Activated T-helper 17 cell treated with anti-CD3 and anti-CD28 coated beads, Interleukin-2, amount 50 U/mL, for 72 hours (primary cell): ENCODE results near the gene CD300LB. TPM values are rescaled to one million over a fixed set of nuclear protein-coding genes. Genes with fewer than 3 reads are reported as not detected.
A peak's percentile ranks its signal among the peaks of the same experiment; 100 is the strongest.
"Not testable (repeated sequence)": the region's sequence is repeated elsewhere in the genome, so short reads cannot be mapped to it uniquely, and the experiment has no call there.

ENCODE experiments used
- ATAC-seq: fragments of 150-1000 bp; cut with Tn5 transposase; replicated peaks from 2 replicates; pipeline ENCODE4 v1.10.0; 2021; ENCODE audit warnings: mild to moderate bottlenecking, moderate library complexity
- H3K27ac Mint-ChIP-seq: one replicate; pipeline ENCODE4 v1.8.0; 2022; ENCODE audit warnings: mixed read lengths
- H3K27me3 Mint-ChIP-seq: one replicate; pipeline ENCODE4 v1.8.0; 2022; ENCODE audit warnings: mixed read lengths
- H3K36me3 Mint-ChIP-seq: one replicate; pipeline ENCODE4 v1.8.0; 2022; ENCODE audit warnings: low read depth, mild to moderate bottlenecking, mixed read lengths
- H3K4me1 Mint-ChIP-seq: one replicate; pipeline ENCODE4 v1.8.0; 2022; ENCODE audit warnings: mixed read lengths
- H3K4me3 Mint-ChIP-seq: one replicate; pipeline ENCODE4 v1.8.0; 2022; ENCODE audit warnings: mild to moderate bottlenecking, mixed read lengths
- H3K9me3 Mint-ChIP-seq: one replicate; pipeline ENCODE4 v1.8.0; 2022; ENCODE audit warnings: mixed read lengths
- total RNA-seq, 2 donors: library from RNA; stranded (reverse); gene quantifications; one replicate each; pipeline ENCODE4 v1.2.3, GENCODE V29; 2022

Gene CD300LB
- total RNA-seq, 2 donors from 2014 or later: not detected

- peaks cover 18% of the 10 kb centered on the region for H3K27me3 Mint-ChIP-seq
- H3K4me3 Mint-ChIP-seq: no peak overlapping the region
- no peak overlapping the region for H3K27ac Mint-ChIP-seq
- peaks cover 7% of the 10 kb centered on the region for H3K4me1 Mint-ChIP-seq
- no peaks in the 10 kb centered on the region for H3K36me3 Mint-ChIP-seq
- no peak for ATAC-seq
- no peaks in the 10 kb centered on the region for H3K9me3 Mint-ChIP-seq
Observed at GRCh38 chr17:74561586-74561985, 30.3 kb upstream of the CD300LB start.

- no peak for ATAC-seq
- Mint-ChIP-seq H3K27ac (peak overlapping the region; percentile 10), H3K9me3 (no peaks in the 10 kb centered on the region), H3K36me3 (no peaks in the 10 kb centered on the region), H3K4me3 (no peak overlapping the region), H3K27me3 (peaks cover 12% of the 10 kb centered on the region), H3K4me1 (peaks cover 7% of the 10 kb centered on the region)
Observed at GRCh38 chr17:74558882-74559519, 27.7 kb upstream of the CD300LB start.

DNA sequence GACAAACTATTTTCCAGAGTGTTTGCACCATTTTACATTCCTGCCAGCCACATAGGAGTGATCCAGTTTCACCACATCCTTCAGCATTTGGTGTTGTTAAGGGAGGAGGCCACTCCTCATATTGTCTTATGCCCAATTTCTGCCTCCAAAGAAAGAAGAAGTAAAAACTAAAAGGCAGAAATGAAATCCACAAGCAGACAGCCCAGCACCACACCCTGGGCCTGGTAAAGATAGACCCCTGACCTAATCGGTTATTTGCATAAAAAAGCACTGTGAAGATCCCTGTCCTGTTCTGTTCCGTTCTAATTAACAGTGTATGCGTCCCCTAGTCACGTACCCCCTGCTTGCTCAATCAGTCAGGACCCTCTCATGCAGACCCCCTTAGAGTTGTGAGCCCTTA is 27.1 kb upstream of the CD300LB start:
- ATAC-seq, H3K27ac Mint-ChIP-seq, H3K27me3 Mint-ChIP-seq, H3K4me3 Mint-ChIP-seq, H3K9me3 Mint-ChIP-seq, H3K36me3 Mint-ChIP-seq, H3K4me1 Mint-ChIP-seq: not testable (repeated sequence)

DNA sequence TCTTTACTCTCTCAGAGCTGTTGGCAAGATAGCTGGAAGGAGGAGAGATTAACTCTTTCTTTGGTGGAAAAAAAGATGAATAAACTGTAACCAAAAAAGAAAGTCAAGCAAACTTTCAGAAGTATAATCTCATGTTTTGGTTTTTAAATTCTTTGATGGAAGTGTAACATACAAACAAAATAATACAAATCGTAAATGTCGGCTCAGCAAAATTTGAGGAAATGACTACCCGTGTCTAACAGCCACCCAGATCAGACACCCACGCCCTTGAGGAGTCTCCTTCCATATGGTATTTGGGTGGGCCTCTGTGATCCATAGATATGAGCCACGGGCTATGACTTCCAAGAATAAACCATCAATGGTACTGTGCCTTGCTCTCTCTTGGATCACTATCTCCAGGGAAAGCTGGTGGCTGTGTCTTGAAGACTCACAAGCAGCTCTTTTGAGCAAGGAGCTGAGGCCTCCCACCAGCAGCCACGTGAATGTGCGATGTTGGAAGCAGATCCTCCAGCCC is 24.2 kb upstream of the CD300LB start:
- no peak for ATAC-seq
- no peaks in the 10 kb centered on the region for H3K9me3 Mint-ChIP-seq

GRCh38 chr17:74554909-74555308 is 23.6 kb upstream of the CD300LB start:
- H3K36me3 Mint-ChIP-seq: no peaks in the 10 kb centered on the region
- H3K4me3 Mint-ChIP-seq: no peak overlapping the region
- peaks cover 7% of the 10 kb centered on the region for H3K4me1 Mint-ChIP-seq
- no peak for ATAC-seq
- H3K9me3 Mint-ChIP-seq: no peaks in the 10 kb centered on the region
- H3K27me3 Mint-ChIP-seq: peaks cover 8% of the 10 kb centered on the region
- H3K27ac Mint-ChIP-seq: no peak overlapping the region

More for the DNA sequence above, 24.2 kb upstream of the CD300LB start:
- Mint-ChIP-seq H3K4me3 (no peak overlapping the region), H3K27ac (no peak overlapping the region), H3K36me3 (no peaks in the 10 kb centered on the region), H3K4me1 (peaks cover 7% of the 10 kb centered on the region), H3K27me3 (peaks cover 4% of the 10 kb centered on the region)

DNA sequence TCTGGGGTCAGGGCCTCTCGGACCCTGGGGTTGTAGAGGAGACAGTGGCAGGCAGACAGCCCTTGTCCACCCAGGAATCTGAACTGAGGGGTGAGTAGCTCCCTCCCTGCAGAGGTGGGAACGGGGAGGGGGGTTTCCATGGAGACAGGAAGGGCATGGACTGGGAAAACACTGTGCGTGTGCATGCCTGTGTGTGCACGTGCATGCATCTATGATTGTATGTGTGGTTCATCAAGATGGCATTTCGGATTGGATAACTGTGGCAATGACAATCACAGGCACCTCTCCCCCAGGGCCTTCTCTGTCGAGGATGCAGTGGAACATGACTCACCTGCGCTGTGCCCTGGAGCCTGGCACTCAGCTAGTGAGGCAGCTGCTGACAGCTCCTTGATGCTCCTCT is 20.8 kb upstream of the CD300LB start:
- Mint-ChIP-seq H3K27me3 (peaks cover 11% of the 10 kb centered on the region), H3K27ac (no peak overlapping the region), H3K4me1 (peaks cover 5% of the 10 kb centered on the region), H3K36me3 (no peaks in the 10 kb centered on the region), H3K9me3 (no peaks in the 10 kb centered on the region), H3K4me3 (no peak overlapping the region)
- ATAC-seq: no peak

DNA sequence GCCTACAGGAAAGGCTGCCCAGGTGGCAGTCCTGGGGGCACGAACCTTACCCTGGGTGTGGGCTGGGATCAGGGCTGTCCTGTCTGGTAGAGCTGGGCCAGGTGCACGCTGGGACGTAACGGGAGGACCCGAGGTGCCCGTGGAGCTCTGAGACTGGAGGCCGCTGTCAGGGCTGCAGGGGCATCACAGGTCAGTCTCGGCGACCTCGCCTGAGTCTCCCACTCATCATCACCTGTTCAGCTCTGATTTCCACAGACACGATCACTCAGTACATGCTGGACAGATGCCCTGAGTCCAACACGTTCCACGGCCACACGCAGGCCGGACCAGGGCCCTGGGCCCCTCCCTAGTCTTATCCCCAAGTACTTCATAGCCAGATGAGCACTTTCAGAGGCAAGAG is 19.3 kb upstream of the CD300LB start:
- H3K4me3 Mint-ChIP-seq: no peak overlapping the region
- no peaks in the 10 kb centered on the region for H3K9me3 Mint-ChIP-seq
- peaks cover 5% of the 10 kb centered on the region for H3K4me1 Mint-ChIP-seq
- ATAC-seq: no peak
- peaks cover 11% of the 10 kb centered on the region for H3K27me3 Mint-ChIP-seq
- no peaks in the 10 kb centered on the region for H3K36me3 Mint-ChIP-seq
- no peak overlapping the region for H3K27ac Mint-ChIP-seq

DNA sequence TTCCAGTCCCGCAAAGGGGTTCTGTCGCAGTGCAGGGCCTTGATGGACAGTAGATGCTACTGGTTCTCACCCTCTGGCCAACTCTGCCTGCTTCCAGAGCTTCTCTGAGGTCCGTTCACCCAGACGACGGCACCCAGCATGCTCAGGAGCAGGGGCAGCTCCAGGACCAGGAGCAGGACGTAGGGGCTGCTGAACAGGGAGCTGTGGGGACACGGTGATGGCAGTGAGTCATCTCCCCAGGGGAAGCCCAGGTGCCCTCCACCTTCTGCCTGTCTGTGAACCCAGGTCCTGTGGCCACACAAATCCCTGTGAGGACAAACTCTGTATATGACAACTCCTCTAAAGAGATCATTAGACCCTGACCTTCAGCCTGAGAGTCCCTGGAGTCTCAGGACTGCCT is 18.1 kb upstream of the CD300LB start:
- Mint-ChIP-seq H3K36me3 (no peaks in the 10 kb centered on the region), H3K27ac (no peak overlapping the region), H3K4me3 (no peak overlapping the region), H3K4me1 (peaks cover 5% of the 10 kb centered on the region), H3K27me3 (peaks cover 11% of the 10 kb centered on the region), H3K9me3 (no peaks in the 10 kb centered on the region)
- ATAC-seq: no peak

DNA sequence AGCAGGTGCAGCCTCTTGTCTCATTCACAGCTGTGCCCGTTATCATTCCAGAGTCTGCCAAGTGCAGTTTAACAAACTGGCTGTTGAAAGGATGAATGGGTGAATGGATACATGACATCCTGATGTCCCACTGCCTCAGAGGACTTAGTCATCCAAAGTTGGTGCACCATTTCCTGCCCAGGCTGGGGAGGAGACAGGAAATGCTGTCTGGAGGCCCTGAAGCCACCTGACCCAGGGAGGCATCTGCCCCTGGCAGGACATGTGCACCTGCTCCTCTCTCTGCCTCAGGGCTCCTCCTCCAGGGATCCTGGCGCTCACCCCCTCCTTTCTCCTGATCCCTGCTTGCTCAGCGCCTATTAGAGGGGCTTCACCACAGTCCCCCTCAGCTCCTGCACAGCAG is 16.5 kb upstream of the CD300LB start:
- Mint-ChIP-seq H3K36me3 (no peaks in the 10 kb centered on the region), H3K4me3 (peak overlapping the region; percentile 4), H3K27me3 (peaks cover 11% of the 10 kb centered on the region), H3K4me1 (peaks cover 5% of the 10 kb centered on the region), H3K9me3 (no peaks in the 10 kb centered on the region), H3K27ac (peak overlapping the region; percentile 75)
- peak; percentile 76 for ATAC-seq

DNA sequence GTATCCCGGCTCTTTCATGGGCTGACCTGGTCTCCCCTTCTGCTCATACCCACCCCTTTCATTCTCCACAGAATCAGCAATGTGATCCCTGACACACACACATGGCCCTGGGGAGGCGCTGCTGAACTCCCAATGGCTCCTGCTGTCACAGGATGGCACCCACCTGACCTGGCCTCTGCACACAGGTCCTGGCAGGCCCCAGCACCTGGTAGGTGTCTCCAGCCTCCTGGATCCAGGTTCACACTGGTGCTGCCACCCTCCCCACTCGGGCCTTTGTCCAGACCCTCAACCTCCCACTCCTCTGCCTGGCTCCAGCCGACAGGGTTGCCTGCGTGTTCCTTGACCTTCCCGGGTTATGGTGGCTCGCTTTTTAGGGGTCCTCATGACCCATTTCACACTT is 16.0 kb upstream of the CD300LB start:
- Mint-ChIP-seq H3K4me3 (peak overlapping the region; percentile 4), H3K4me1 (peaks cover 5% of the 10 kb centered on the region), H3K36me3 (no peaks in the 10 kb centered on the region), H3K27ac (peak overlapping the region; percentile 75), H3K9me3 (no peaks in the 10 kb centered on the region), H3K27me3 (peaks cover 11% of the 10 kb centered on the region)
- no peak for ATAC-seq

GRCh38 chr17:74546586-74546985 is 15.3 kb upstream of the CD300LB start:
- Mint-ChIP-seq H3K36me3 (no peaks in the 10 kb centered on the region), H3K4me1 (peaks cover 5% of the 10 kb centered on the region), H3K27me3 (peaks cover 11% of the 10 kb centered on the region), H3K27ac (peak overlapping the region; percentile 48), H3K9me3 (no peaks in the 10 kb centered on the region), H3K4me3 (no peak overlapping the region)
- ATAC-seq: no peak

- no peaks in the 10 kb centered on the region for H3K36me3 Mint-ChIP-seq
- ATAC-seq: peak; percentile 36
- H3K4me1 Mint-ChIP-seq: peaks cover 5% of the 10 kb centered on the region
- H3K4me3 Mint-ChIP-seq: no peak within 1 kb of the TSS
- H3K9me3 Mint-ChIP-seq: no peaks in the 10 kb centered on the region
- peak within 1 kb of the TSS; percentile 48 for H3K27ac Mint-ChIP-seq
- H3K27me3 Mint-ChIP-seq: peaks cover 8% of the 10 kb centered on the region
Observed at GRCh38 chr17:74545843-74546230, 14.6 kb upstream of the CD300LB start, which contains the start of gene CD300C. CD300C (minus strand) TSS chr17:74546115; CDS start chr17:74545782, 333 bp downstream.

- H3K4me1 Mint-ChIP-seq: peaks cover 5% of the 10 kb centered on the region
- no peaks in the 10 kb centered on the region for H3K36me3 Mint-ChIP-seq
- no peaks in the 10 kb centered on the region for H3K9me3 Mint-ChIP-seq
- H3K27ac Mint-ChIP-seq: no peak overlapping the region
- no peak overlapping the region for H3K4me3 Mint-ChIP-seq
- peaks cover 10% of the 10 kb centered on the region for H3K27me3 Mint-ChIP-seq
- no peak for ATAC-seq
Observed at GRCh38 chr17:74544991-74545842, 13.9 kb upstream of the CD300LB start.

DNA sequence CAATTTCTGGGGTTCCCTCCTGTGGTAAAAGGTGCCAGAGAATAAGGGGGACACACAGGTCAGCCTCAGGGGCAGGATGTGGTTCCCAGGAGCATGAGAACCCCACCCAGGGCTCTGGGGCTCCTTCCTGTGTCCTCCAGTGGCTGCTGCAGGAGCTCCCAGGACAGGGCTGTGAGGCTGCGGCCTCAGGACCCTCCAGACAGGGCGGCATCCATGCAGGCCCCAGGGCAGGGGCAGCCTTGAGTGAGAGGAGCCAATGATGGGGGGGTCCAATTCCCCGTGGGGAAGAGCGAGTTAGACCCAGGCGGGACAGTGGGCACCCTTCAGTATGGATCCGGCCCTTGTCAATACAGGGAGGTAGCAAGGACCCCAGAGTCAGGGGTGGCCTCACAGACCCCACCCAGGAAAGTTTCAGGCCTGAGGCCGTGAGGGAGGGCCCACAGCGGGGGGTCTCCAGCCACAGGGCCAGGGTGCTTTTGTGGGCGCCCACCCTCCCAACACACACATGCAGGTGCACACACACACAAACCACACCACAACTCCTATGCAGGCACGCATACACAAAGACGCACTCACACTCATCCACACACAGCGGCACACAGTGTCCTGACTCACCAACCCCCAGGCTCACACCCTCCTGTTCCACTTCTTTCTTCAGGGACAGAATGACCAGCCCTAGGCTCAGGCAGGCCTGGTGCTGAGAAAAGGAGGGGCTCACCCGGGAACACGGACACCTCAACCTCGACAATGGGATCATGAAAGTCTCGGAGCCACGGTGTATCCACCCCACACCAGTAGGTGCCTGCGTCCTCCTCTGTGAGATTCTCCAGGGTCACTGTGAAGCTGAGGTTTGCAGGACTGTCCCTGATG is 12.9 kb upstream of the CD300LB start:
- H3K36me3 Mint-ChIP-seq: no peaks in the 10 kb centered on the region
- no peak for ATAC-seq
- peaks cover 5% of the 10 kb centered on the region for H3K4me1 Mint-ChIP-seq
- H3K27ac Mint-ChIP-seq: no peak overlapping the region
- H3K9me3 Mint-ChIP-seq: no peaks in the 10 kb centered on the region
- H3K27me3 Mint-ChIP-seq: peaks cover 9% of the 10 kb centered on the region
- no peak overlapping the region for H3K4me3 Mint-ChIP-seq
